HCT116 (cell line): ENCODE data around the gene C9orf152. TPM values are rescaled to one million over a fixed set of nuclear protein-coding genes. Genes with fewer than 3 reads are reported as not detected.

Experiments used
- ATAC-seq: fragments of 200-7000 bp; cut with Tn5 transposase; 2 replicates; pipeline ENCODE4 v1.9.1; 2020; ENCODE audit warnings: mild to moderate bottlenecking, moderate library complexity
- BruUV-seq: library from RNA; stranded (reverse); fragments of 400-500 nt; replicated peaks from 2 replicates; lab custom pipeline; 2021; lab: Mats Ljungman, UMichigan
- CTCF ChIA-PET: fragments of 300-600 bp; sonication (Branson Sonifier 250); formaldehyde crosslinking; loops from one replicate; lab custom pipeline; 2021; ENCODE audit warnings: antibody characterized with exemption; lab: Charles Lee
- POLR2A ChIA-PET: fragments of 300-600, 350-600 bp; sonication (Branson Sonifier 250); formaldehyde crosslinking; loops from one replicate; lab custom pipeline; 2021; ENCODE audit warnings: antibody characterized with exemption; lab: Charles Lee
- RAD21 ChIA-PET, 2 experiments: fragments of 300-600 bp; sonication (Branson Sonifier 250); formaldehyde crosslinking; loops; one replicate each; lab custom pipeline; 2023; ENCODE audit warnings: low total read pairs in 2 of 2; ENCODE audit not compliant: uncharacterized antibody in 2 of 2, unreplicated experiment in 2 of 2, low non-redundant PET in 1 of 2; lab: Charles Lee
- DNase-seq: peaks from one replicate; pipeline ENCODE4 v3.0.0-alpha.2; 2010; ENCODE audit warnings: low read depth, low spot score
- H2AFZ ChIP-seq: fragments of 200-600 bp; shearing (Covaris generic), sonication (generic); 2 replicates; pipeline ENCODE4 v1.6.1; 2017; ENCODE audit warnings: low read depth, mixed run types, mixed read lengths, antibody characterized with exemption, low read length; ENCODE audit not compliant: poor library complexity, severe bottlenecking
- H3K27ac ChIP-seq: 2 replicates; pipeline ENCODE4 v1.5.1; 2012; ENCODE audit warnings: low read depth, low read length
- H3K27me3 ChIP-seq: fragments of 200-600 bp; sonication (generic); 2 replicates; pipeline ENCODE4 v1.6.1; 2016; ENCODE audit warnings: mixed run types, low read length, mixed read lengths; ENCODE audit not compliant: insufficient read depth
- H3K36me3 ChIP-seq, 2 experiments: fragments of 200-500 bp in 1 of 2; fragments of 200-600 bp in 1 of 2; sonication (Bioruptor generic) in 1 of 2; sonication (generic) in 1 of 2; 2 replicates each; pipeline versions ENCODE4 v1.5.1 to v1.6.1; 2014 to 2016; ENCODE audit warnings: low read length in 2 of 2, inconsistent platforms in 1 of 2, mixed read lengths in 1 of 2, mixed run types in 1 of 2; ENCODE audit not compliant: insufficient read depth in 2 of 2, control insufficient read depth in 1 of 2
- H3K4me1 ChIP-seq, 2 experiments: fragments of 200-600 bp in 1 of 2; sonication (generic) in 1 of 2; 2 replicates each; pipeline versions ENCODE4 v1.5.1 to v1.6.1; 2012 to 2017; ENCODE audit warnings: low read length in 2 of 2, inconsistent platforms in 1 of 2, mild to moderate bottlenecking in 1 of 2, mixed read lengths in 1 of 2, mixed run types in 1 of 2, moderate library complexity in 1 of 2; ENCODE audit not compliant: insufficient read depth in 2 of 2, control insufficient read depth in 1 of 2
- H3K4me2 ChIP-seq: fragments of 200-600 bp; sonication (generic); 2 replicates; pipeline ENCODE4 v1.6.1; 2017; ENCODE audit warnings: mixed run types, low read length, mixed read lengths
- H3K4me3 ChIP-seq, 2 experiments: fragments of 200-600 bp in 1 of 2; sonication (generic) in 1 of 2; replicated peaks in 1 of 2; 2 replicates each; pipeline ENCODE4 v1.5.1; 2011 to 2016; ENCODE audit warnings: low read length in 2 of 2, control low read depth in 1 of 2, low read depth in 1 of 2, mild to moderate bottlenecking in 1 of 2, mixed read lengths in 1 of 2, mixed run types in 1 of 2
- H3K79me2 ChIP-seq: fragments of 200-600 bp; sonication (generic); 2 replicates; pipeline ENCODE4 v1.6.1; 2017; ENCODE audit warnings: mild to moderate bottlenecking, mixed run types, low read length, moderate library complexity, mixed read lengths; ENCODE audit not compliant: insufficient read depth
- H3K9ac ChIP-seq: fragments of 200-600 bp; sonication (generic); 2 replicates; pipeline ENCODE4 v1.6.1; 2016; ENCODE audit warnings: low read length, mixed read lengths
- H3K9me2 ChIP-seq: fragments of 200-600 bp; sonication (generic), shearing (Covaris generic); 2 replicates; pipeline ENCODE4 v1.6.1; 2017; ENCODE audit warnings: mixed run types, mild to moderate bottlenecking, moderate library complexity; ENCODE audit not compliant: insufficient read depth
- H3K9me3 ChIP-seq, 2 experiments: fragments of 200-500 bp in 1 of 2; fragments of 200-600 bp in 1 of 2; sonication (Bioruptor generic) in 1 of 2; sonication (generic) in 1 of 2; 2 replicates each; pipeline ENCODE4 v1.6.1; 2014 to 2017; ENCODE audit warnings: low read length in 2 of 2, mixed read lengths in 2 of 2, inconsistent platforms in 1 of 2, low read depth in 1 of 2, mild to moderate bottlenecking in 1 of 2, mixed run types in 1 of 2, moderate library complexity in 1 of 2; ENCODE audit not compliant: control insufficient read depth in 1 of 2, insufficient read depth in 1 of 2
- H4K20me1 ChIP-seq: fragments of 200-600 bp; sonication (generic), shearing (Covaris generic); 2 replicates; pipeline ENCODE4 v1.6.1; 2017; ENCODE audit warnings: mixed run types, mild to moderate bottlenecking, moderate library complexity; ENCODE audit not compliant: insufficient read depth
- CEBPB ChIP-seq: IDR thresholded peaks from 2 replicates; pipeline ENCODE4 v1.6.1; 2012; ENCODE audit warnings: low read depth
- EGR1 ChIP-seq: IDR thresholded peaks from 2 replicates; pipeline ENCODE4 v1.6.1; 2012; ENCODE audit warnings: low read depth
- ELF1 ChIP-seq: IDR thresholded peaks from 2 replicates; pipeline ENCODE4 v1.6.1; 2012; ENCODE audit warnings: low read depth, borderline replicate concordance
- EZH2 ChIP-seq: fragments of 200-600 bp; sonication (generic); IDR thresholded peaks from 2 replicates; pipeline ENCODE4 v1.6.1; 2017; ENCODE audit warnings: antibody characterized with exemption, mixed run types
- EZH2phosphoT487 ChIP-seq: fragments of 200-600 bp; IDR thresholded peaks from 2 replicates; pipeline ENCODE4 v1.6.1; 2018; ENCODE audit warnings: antibody characterized with exemption, borderline replicate concordance
- POLR2A ChIP-seq: IDR thresholded peaks from 2 replicates; pipeline ENCODE4 v1.7.0; 2011; ENCODE audit warnings: borderline replicate concordance; ENCODE audit not compliant: insufficient read depth, insufficient read length; ENCODE audit errors: extremely low read depth
- RAD21 ChIP-seq: IDR thresholded peaks from 2 replicates; pipeline ENCODE4 v1.6.1; 2012; ENCODE audit warnings: low read depth, mild to moderate bottlenecking
- SP1 ChIP-seq: IDR thresholded peaks from 2 replicates; pipeline ENCODE4 v1.6.1; 2012; ENCODE audit warnings: low read depth
- TCF7L2 ChIP-seq: IDR thresholded peaks from 2 replicates; pipeline ENCODE4 v1.7.0; 2011; ENCODE audit warnings: borderline replicate concordance, inconsistent platforms; ENCODE audit not compliant: insufficient read depth, insufficient read length; ENCODE audit errors: extremely low read depth
- YY1 ChIP-seq: IDR thresholded peaks from 2 replicates; pipeline ENCODE4 v1.6.1; 2011; ENCODE audit warnings: low read length, low read depth, moderate library complexity, mild to moderate bottlenecking; ENCODE audit not compliant: insufficient replicate concordance; ENCODE audit errors: extremely low read depth
- intact Hi-C: fragments of 100-400 bp; cut with micrococcal nuclease; formaldehyde crosslinking; loops from 2 replicates; pipeline ENCODE4 v1.10.0; 2022
- total RNA-seq: library from RNA; stranded (reverse); gene quantifications from one replicate; pipeline ENCODE4 v1.2.1, GENCODE V29; 2021; ENCODE audit not compliant: unreplicated experiment
- TF ChIP-seq, protein P1 (sequence below): IDR thresholded peaks from 2 replicates; pipeline ENCODE4 v1.6.1; 2011; ENCODE audit warnings: mild to moderate bottlenecking, low read length, moderate library complexity; ENCODE audit not compliant: insufficient replicate concordance; ENCODE audit errors: extremely low read depth
- TF ChIP-seq, protein P2 (sequence below), 3 experiments: fragments of 200-600 bp in 1 of 3; sonication (generic) in 1 of 3; IDR thresholded peaks in 2 of 3; conservative IDR thresholded peaks in 1 of 3; 2 replicates each; pipeline ENCODE4 v1.5.1; 2012 to 2017; ENCODE audit warnings: low read depth in 2 of 3, low read length in 2 of 3, antibody characterized with exemption in 1 of 3, borderline replicate concordance in 1 of 3, control low read depth in 1 of 3, mild to moderate bottlenecking in 1 of 3, mixed read lengths in 1 of 3, mixed run types in 1 of 3, moderate library complexity in 1 of 3; ENCODE audit not compliant: insufficient read depth in 1 of 3

Gene C9orf152
- total RNA-seq, 1 experiment from 2014 or later: not detected

DNA sequence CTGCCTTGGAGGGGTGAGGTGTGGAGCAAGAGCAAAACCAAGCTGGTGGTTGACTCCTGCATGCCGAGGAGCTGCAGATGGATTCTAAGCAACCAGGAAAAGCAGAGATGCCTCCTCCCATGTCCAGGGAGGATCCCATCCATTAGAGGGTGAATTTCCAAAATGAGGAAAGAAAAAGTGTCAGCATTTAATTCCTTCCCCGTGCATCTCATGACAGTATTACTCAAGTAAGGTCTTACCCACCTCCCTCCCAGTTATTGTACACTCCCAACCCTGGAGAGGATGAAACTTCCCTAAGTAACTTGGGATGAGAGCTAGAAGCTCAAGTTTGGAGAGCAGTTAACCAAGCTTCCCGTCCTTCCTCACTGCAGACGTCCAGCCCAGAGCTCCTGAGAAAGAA lies 19.9 kb downstream of the C9orf152 start:
- TF ChIP-seq SP1 (no peak), EZH2phosphoT487 (no peak), TCF7L2 (no peak), POLR2A (no peak), ELF1 (no peak), RAD21 (no peak), CEBPB (no peak), EZH2 (no peak), EGR1 (no peak), YY1 (no peak)
- TF ChIP-seq, protein P1, sequence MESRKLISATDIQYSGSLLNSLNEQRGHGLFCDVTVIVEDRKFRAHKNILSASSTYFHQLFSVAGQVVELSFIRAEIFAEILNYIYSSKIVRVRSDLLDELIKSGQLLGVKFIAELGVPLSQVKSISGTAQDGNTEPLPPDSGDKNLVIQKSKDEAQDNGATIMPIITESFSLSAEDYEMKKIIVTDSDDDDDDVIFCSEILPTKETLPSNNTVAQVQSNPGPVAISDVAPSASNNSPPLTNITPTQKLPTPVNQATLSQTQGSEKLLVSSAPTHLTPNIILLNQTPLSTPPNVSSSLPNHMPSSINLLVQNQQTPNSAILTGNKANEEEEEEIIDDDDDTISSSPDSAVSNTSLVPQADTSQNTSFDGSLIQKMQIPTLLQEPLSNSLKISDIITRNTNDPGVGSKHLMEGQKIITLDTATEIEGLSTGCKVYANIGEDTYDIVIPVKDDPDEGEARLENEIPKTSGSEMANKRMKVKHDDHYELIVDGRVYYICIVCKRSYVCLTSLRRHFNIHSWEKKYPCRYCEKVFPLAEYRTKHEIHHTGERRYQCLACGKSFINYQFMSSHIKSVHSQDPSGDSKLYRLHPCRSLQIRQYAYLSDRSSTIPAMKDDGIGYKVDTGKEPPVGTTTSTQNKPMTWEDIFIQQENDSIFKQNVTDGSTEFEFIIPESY: no peak
- TF ChIP-seq, protein P2, sequence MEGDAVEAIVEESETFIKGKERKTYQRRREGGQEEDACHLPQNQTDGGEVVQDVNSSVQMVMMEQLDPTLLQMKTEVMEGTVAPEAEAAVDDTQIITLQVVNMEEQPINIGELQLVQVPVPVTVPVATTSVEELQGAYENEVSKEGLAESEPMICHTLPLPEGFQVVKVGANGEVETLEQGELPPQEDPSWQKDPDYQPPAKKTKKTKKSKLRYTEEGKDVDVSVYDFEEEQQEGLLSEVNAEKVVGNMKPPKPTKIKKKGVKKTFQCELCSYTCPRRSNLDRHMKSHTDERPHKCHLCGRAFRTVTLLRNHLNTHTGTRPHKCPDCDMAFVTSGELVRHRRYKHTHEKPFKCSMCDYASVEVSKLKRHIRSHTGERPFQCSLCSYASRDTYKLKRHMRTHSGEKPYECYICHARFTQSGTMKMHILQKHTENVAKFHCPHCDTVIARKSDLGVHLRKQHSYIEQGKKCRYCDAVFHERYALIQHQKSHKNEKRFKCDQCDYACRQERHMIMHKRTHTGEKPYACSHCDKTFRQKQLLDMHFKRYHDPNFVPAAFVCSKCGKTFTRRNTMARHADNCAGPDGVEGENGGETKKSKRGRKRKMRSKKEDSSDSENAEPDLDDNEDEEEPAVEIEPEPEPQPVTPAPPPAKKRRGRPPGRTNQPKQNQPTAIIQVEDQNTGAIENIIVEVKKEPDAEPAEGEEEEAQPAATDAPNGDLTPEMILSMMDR (IDR thresholded peaks at IDR 0.05 in 2 of 3, conservative IDR thresholded peaks at IDR 0.05 in 1 of 3; ENCODE audit: borderline replicate concordance in 1 of 3, insufficient read depth in 1 of 3, low read depth in 2 of 3, low read length in 2 of 3): no peak
- Histone ChIP-seq H3K4me2 (no peak overlapping the region), H2AFZ (no peak overlapping the region), H3K27me3 (no peaks in the 10 kb centered on the region), H3K36me3 (no peaks in the 10 kb centered on the region), H3K4me1 (peaks cover 0 to 11% of the 10 kb centered on the region in 2 experiments; a peak in 3 of 4 replicates), H3K9ac (no peak overlapping the region), H3K4me3 (no peak overlapping the region), H4K20me1 (no peaks in the 10 kb centered on the region), H3K27ac (no peak overlapping the region), H3K9me3 (no peaks in the 10 kb centered on the region), H3K9me2 (no peaks in the 10 kb centered on the region), H3K79me2 (no peaks in the 10 kb centered on the region)
- DNase-seq: no peak
- ChIA-PET RAD21 (no interaction called here), POLR2A (no interaction called here), CTCF (no interaction called here)
- no TSS peak for BruUV-seq
- ATAC-seq: no peak
- intact Hi-C loops: loop anchor here (10.0 kb wide), 1 partner anchor 1117 kb away; no protein-coding TSS in a partner anchor
